Inferior parietal cortex (tissue), 1 donor: ENCODE results near the gene CBX8.

ENCODE experiments used
- DNase-seq: peaks from one replicate; pipeline ENCODE4 v3.0.0-alpha.2; 2016; ENCODE audit errors: extremely low spot score

The CBX8 gene

DNA sequence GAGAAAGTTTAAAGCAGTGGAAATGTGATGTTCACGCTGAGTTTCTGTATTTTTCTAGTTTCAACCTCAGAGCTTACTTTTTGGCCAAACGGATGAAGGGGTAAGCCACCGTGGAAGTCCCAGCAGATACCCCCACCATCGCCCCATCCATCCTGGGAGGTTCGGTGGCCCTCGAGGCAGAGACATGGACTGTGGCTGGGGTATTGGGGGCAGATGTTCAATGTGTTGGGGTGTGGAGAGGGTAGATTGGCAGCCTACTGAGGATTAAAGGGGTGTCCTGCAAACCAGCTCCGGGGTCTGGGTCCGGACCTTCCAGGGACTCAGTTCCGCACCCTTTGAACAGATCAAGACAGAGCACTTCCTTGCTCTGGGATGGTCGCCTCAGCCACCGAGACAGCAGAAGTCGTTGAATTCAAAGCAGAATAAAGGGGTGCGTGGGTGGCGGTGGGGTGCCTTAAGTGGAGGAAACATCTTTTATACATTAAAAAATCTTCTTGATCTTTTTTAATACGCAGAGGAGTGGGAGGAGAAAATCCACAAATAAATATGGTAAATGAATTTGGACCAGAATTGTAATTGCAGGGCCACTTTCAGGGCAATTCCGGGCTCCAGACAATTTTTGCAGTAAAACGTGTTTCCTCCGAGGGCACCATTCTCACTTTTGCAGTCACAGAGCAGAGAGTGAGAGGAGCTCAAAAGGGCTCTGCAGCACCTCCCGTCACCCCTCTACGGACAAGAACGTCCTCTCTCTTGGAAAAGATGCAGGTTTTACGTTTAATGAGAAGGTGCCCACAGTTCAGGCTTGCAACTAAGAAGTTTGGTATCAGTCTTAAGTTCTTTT, 8.2 kb upstream of the CBX8 start:
- no peak for DNase-seq

DNA sequence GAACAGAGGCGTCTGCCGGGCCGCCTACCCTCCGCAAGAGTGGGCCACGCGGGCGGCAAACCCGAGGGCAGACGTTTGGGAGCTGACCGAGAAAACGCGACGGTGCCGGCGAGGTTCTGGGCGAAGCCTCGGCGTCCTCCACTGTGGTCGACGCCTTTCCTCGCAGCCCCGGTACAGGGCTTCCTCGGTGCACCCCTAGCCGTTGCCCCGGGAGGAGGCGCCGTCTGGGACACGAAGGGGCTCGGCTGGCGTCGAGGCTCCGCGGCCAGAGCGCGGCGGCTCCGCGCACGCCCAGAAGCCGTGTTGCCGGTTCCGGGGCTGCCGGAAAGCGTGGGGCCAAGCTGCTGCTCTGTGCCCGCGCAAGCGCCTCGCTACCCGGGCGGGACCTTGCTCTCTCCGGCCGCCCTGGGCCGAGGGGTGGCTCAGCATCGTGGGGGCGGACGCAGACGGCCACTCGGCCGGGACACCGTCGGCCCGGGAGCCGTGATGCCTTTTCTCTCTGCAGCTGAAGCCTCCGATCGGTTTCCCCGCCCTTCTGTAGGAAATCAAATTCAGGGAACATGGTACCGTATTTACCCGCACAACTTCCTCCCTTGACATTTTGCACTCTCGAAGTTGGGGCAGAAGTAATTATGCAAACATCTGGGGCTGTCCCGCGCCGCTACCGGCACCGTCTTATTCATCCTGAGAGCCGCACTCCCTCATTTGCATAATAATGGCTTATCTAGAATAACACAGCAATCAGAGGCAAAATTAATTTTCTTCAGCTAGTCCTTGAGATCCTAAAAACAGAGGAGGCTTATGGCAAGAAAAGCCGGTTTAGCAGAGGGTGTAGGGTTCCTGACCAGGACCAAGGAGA, 7.3 kb upstream of the CBX8 start:
- no peak for DNase-seq

DNA sequence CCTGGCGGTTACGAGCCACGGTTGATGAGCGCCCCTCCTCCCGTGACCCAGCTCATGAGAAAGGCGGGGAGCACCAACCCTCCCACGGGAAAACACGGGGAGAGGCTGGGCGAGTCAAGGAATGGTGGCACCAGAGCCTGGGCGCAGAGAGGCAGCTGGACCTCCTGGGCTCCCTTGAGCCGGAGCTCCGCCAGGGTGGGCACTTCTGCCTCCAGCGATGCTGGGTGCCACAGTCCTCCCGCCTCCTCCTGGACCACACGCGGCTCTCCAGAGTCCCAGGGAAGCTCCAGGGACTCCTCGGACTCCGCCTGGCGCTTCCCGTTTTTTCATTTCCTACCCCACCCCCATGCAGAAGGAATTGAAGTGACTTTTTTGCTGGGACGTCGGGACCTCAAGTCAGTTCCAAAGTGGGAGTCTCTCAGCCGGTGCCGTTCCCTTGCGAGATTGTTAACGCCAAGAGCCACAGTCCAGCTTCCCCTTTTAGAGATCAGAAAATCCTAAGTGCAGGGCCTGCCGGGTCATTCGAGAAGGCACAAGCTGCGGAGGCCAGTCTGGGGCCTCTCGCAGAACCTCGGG, 6.6 kb upstream of the CBX8 start:
- no peak for DNase-seq

DNA sequence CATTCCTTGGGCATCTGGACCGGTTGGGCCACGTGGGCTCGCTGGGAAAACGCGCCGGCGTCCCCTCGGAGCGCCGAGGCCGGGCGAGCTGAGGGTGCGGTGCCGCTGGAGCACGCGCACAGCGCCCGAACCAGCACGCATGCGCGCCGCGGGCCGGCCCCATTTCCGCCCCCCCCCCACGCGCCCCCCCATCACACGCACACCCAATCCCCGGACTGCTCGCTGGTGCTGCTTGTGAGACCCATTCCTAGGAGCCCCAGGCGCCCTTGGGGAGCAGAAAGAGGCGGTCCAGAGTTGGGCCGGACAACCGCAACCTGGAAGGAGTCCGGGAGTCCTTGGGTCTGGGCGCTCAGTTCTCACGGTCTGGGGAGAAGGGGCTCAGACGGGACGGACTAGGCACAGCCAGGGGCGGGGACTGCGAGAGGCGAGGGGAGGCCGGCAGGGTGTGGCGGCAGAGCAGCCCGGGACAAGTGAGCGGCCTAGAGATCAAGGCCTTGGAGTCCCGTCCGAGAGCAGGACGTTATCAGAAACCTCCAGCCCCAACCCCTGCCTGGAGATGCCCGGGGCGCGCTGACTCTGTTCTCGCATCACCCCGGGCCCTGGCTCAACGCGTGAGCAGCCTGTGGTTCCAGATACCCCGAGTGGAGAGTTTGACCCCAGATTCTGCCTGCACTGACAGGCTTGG, 6.0 kb upstream of the CBX8 start:
- DNase-seq = no peak

DNA sequence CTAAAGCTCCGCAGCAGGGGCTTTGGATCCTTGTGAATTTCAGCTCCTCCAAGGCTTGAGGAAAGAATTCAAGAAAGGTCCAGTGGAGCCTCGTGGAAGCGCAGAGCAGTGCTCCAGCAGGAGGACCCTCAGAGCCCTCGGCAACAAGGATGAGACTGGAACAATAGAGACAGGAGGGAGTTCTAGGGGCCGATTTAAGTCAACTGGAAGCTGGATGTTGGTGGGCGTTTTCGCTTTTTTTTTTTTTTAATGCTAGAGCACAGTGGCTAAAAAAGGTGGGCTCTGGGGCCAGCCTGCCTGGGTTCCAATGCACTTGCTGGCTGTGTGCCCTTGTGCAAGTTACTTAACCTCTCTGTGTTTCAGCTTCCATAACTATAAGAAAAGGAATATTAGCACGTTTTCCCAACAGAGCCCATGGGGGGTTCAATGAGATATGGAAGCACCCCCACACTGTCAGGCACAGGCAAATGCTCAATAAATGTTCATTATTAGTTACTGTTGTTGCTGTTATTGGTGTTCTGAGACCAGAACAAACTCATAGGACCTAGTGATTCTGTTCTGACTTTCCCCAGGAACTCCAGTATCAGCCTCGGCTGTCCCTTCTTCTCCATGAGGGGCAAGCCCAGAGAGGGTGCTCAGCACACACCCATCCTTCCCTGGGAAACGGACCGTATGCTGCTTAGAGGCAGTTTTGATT, 5.3 kb upstream of the CBX8 start:
- DNase-seq = no peak

DNA sequence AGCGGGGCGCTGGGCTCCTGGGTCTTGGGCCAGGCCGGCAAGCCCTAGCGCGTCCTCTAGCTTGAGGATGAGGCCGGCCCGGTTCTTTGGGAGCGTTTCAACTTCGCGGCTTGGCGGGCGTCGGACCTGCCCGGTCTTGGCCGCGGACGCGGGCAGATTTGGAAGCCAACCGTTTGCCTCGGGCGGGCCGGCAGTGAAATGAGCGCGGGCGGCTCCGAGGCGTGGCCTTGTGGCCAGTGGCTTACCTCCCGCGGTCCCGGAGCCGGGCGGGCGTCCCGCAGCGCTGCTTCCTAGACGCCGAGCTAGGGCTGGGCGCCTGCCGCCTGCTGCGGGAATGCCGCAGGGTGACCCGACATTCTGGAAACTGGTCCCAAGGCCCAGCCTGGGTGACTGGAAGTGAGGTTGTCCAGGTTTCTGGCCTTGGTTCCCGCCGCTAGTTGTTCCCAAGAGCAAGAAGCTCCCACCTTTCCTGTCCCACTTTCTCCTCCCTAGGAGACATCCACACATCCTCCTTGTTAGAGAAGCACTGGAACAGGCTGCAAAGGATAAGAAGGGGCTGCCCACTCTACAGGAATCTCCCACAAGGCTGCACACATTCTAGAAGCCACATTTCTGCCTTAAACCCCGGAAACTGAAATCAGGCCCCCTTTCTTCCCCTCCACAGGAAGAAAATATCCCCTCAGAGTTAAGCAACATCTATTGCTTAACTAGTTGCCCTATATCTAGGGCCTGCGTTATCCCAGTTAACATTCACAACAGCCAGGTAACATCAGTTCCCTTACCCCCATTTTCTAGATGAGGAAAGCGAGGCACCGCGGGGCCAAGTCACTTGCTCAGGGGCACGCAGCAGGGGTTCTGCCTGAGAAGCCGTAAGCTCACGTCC, 4.5 kb upstream of the CBX8 start:
- no peak for DNase-seq

DNA sequence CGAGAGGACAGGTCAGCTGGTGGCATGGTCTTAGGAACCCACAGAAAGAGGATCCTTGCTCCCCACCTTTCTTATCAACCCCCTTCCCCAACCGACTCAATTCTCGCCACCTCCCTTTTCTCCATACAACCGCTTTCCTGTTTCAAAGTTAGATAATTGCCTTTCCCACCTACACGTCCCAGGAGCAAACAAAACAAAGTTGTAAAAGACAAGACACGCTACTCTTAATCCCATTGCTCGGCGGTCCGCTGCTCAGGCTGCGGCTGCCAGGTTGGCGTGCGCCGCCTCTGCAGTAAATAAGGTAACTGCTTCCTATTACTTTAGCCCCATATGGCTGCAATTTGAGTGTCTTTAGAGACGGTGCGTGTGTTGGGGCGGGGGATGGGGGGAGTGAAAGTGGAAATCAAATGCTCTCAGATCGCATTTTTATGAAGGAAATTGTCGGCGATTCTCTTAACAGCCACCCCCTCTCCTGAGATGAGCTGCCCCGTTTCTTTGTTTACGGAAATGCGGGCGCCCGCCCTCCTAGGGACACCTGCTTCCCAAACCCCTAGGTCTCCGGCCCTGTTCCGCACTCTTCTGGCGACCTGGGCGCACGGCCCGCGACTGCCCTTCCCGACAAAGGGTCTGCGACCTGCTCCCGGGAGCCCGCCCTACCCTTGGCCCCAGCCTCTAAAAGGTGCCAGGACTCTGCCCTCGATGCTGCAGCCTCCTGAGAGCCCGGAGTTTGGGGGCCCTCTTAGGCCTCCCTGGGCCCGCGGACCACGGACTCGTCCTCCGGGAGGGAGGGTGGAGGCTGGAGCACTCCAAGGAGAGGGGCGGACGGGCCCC, 3.7 kb upstream of the CBX8 start:
- no peak for DNase-seq

DNA sequence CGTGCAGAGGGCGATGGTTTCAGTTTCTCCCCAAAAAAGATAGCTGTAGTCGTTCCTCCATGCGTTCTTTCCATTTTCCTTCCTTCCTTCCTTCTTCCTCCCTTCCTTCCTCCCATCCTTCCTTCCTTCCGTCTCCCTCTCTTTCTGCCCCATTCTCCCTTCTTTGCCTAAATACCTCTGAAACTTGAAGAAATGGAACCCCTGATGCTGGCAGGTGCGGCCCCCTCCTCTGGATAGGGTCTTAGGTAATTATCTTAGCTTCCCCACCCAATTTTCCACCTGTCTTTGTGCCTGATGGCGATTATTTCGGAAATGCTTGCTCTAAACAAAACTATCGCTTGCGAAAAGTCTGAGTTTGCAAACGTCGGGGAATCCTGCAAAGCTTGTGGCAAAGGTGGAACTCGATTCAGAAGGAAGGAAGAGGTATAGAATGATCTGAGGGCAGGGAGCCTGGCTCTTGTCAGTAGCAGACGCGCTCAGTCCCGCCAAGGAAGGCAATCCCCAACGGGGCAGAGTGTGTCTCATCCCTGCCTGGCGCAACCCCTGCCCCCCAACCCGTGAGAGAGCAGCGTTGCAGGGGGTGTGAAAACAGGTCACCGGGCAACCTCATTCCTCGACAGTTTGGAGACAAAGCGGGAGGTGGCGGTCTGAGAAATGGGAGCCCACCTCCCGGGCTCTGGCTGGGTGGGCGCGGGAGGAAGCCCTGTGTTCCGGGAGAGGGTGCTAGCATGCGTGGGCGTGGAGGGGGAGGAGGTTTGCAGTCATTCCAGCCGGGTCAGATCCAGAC, 2.9 kb upstream of the CBX8 start:
- DNase-seq = no peak

DNA sequence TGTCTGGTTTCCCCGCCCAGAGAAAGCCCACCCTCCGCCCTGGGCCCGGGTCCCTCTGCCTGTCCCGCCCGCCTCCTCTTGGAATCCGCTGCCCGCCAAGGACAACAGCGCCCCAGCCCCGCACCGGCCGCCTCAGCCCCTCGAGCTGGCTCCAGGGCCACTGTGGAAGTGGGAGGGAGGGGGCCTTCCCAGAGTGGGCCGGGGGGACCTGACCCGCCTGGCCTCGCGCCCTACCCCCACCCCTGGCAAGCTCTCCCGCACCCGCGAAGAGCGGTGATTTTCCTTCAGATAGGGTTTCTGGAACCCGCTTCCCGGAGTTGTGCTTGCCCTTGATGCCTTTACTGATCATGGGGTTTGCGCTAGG, 2.3 kb upstream of the CBX8 start:
- DNase-seq = no peak

DNA sequence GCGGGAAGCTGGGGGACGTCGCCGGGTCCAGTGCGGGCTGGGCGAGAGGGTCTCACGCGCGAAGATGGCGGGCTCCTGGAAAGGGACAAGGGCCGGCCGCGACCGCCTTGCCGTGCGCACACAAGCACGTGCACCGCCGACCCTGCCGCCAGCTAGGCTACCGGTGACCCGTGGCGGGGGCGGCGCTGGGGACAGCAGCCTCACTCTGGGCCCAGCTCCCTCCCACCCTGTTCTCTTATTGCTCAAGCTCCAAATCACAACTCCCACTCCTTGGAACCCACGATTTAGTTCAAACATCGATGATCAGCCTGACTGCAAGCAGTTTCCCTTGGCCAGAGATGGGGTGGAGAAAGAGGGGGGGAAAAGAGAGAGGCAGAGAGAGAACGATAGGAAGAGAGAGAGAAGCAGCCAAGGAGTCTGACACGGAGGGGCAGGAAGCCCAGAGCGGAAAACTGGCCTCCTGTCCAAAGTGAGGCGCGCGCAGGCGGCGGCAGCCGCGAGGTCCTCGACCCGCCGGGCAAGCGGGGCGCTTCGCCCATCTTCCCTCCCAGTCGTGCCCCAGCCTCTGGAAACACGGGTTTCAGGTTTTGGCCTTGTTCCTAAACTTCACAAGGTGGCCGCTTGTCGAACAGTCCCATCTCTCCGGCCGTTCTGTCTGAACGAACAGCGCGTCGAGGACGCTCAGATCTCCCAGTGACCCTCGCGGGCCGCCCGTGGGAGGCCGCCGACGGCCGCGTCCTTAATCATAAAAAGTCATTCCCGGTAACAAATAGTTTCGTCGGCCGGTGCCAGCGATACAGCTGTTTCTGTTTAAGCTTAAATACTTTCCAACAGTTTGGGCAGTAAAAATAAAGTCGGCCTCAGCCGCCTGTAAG, 1.7 kb upstream of the CBX8 start:
- DNase-seq = no peak

DNA sequence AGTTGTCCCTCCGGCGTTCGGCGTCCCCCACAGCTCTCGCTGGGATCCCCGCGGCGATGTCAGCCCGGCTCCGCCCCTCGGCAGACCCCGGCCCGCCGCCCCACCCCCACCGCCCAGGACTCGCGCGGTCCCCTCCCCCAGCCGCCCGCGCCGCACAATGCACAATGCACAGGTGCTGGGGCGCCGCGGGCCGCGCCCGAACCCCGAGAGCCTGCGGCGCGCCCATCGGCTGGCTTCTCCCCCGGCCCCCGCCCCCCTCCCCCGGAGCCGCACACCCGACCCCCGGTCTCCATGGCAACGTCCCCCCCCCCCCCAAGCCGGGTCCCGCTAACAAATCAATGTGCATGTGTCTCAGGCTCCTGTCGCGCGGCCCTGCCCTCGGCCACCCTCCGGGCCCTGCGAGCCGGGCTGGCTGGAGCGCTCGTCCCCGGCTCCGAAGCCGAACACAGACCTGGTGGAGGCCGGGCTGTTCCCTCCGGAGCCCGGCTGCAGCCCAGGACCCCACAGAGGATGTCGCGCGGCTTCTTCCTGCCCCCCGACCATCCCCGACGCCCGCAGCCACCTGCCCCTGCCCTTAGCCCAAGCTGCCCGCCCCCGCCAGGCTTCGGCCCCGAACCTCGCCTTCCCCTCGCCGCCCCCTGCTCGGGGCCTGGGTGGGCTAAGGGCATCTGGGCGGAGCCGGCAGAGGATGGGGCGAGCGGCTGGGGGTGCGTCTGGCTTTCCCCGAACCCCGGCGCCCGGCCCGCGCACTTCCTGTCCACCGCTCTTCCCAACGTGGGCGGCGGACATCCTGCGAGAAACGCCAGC, 818 bp upstream of the CBX8 start:
- no peak for DNase-seq

DNA sequence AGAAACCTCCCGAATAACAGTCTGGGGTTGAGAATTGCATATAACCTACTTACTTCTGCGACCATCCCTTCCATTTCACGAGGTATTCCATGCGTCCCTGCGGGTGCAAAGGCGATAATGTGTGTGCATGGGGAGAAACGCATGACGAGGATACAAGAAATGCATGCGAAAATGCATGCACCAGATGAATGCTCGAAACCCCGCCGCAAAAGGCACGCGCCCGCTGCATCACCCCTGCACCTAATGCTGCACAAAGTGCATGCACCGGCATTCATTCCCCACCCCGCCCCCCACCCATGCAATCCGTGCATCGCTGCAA, 474 bp downstream of the CBX8 start:
- DNase-seq = no peak

DNA sequence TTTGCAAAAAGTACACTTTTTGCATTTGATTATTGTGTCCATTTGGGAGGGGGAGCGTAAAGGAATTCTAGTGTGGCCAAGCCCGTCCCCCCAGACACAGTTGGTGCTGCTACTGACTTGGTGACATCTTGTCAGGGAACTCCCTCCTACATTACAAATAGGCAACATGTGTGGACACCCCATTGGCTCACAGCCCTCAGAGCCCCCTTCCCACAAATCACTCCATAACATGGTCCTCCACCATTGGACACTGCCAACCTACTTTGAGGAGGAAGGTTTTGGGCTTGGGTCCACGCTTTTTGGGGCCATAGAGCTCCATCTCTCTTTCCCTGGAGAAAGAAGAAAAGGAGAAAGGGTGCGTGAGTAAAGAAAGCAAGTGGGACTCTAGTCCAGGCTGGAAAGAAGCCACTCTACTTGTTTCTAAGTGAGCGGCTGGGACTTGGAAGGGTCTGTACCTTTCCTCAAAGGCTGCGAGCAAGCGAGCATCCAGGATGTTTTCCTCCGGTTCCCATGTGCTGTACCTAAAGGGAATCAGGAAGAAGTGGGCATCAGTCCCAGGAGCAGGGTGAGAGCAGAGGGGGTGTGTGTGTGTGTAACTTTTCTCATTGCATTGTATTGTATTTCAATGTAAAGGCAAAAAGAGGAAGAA, 958 bp downstream of the CBX8 start:
- no peak for DNase-seq

DNA sequence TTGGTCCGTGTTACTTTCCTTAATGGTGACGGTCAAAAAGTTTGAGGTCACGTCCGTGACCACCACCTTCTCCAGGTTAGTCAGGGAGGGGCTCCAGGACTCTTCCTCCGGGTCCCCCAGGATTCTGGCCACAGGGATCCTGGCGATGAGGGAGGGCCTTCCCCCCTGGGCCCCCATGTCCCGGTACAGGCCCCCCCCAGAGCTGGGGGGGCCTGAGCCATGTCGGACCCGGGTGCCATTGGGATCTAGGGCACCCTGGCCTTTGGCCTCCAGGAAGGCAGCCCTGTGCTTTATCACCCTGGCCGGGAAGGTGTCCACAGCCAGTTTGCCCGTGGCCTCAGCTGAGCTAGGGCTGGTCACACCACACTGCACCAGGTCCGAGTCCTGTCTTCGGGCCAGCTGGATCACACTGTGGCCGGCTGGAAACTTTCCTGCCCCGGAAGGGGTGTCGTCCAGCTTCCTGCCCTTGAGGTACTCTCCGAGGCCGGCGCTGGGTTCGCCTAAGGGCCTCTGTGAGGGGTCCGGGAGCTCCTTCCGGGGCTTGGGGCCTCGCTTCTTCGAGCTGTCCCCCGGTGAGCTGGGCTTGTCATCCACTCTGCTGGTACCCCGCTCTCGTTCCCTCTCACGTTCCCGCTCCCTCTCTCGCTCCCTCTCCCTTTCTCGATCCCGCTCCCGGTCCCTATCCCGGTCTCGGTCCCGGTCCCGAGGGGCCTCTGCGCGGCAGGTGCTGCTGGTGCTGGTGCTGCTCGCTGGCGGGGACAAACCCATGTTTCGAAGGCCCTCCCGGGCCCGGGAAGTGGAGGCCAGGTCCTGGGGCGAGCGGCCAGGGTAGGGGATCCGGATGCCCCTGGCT, 2.0 kb downstream of the CBX8 start:
- no peak for DNase-seq

DNA sequence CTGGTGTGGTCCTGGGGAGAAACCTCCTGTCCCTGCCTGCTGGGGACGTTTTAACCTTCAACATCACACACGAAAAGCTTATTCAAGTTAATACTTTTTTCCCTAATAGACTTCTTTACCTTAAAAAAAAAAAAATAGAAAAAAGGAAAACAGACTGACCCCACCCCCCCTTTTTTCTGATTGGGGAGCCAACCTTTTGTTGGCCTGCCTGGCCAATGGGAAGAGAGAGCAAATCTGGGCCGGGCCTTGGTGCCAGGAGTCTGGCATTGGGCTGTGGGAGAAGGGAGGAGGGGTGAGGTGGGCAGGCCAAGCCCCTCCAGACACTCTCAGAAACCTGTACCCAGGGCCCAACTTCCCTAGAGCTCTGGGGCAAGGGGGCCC, 3.0 kb downstream of the CBX8 start:
- no peak for DNase-seq
